H1 (cell line): Measurements from ENCODE around the gene AOC1. TPM values are rescaled to one million over a fixed set of nuclear protein-coding genes. Genes with fewer than 3 reads are reported as not detected.
A peak's percentile ranks its signal among the peaks of the same experiment; 100 is the strongest.

Experiments
- BCL11A ChIP-seq, 2 experiments: IDR thresholded peaks; one replicate each; pipeline ENCODE4 v1.6.1; 2011; ENCODE audit warnings: low read depth in 2 of 2, low read length in 2 of 2, mild to moderate bottlenecking in 2 of 2
- CEBPB ChIP-seq: IDR thresholded peaks from 2 replicates; pipeline ENCODE4 v1.6.1; 2012; ENCODE audit warnings: low read depth, low read length
- CHD7 ChIP-seq: fragments of 300-600 bp; sonication (generic); IDR thresholded peaks from 2 replicates; pipeline ENCODE4 v1.7.1; 2012; ENCODE audit warnings: low read length, moderate library complexity, mild to moderate bottlenecking, inconsistent platforms; ENCODE audit not compliant: insufficient replicate concordance
- EGR1 ChIP-seq: IDR thresholded peaks from 2 replicates; pipeline ENCODE4 v1.6.1; 2011; ENCODE audit warnings: low read depth, low read length, borderline replicate concordance
- EZH2 ChIP-seq: fragments of 200-600 bp; sonication (generic); IDR thresholded peaks from 2 replicates; pipeline ENCODE4 v1.7.1; 2012; ENCODE audit warnings: low read depth, mild to moderate bottlenecking, moderate library complexity, low read length, inconsistent platforms; ENCODE audit not compliant: severe bottlenecking
- JUND ChIP-seq: IDR thresholded peaks from 2 replicates; pipeline ENCODE4 v1.6.1; 2011; ENCODE audit warnings: mild to moderate bottlenecking, improper control_type of control experiment, low read length
- PHF8 ChIP-seq: fragments of 200-600 bp; sonication (generic); conservative IDR thresholded peaks from 2 replicates; pipeline ENCODE4 v1.7.1; 2012; ENCODE audit warnings: low read depth, mild to moderate bottlenecking, inconsistent platforms, low read length, moderate library complexity
- POLR2A ChIP-seq, 2 experiments: IDR thresholded peaks; 1 replicate in 1 of 2; 2 replicates in 1 of 2; pipeline ENCODE4 v1.6.1; 2011; ENCODE audit warnings: low read depth in 2 of 2, low read length in 2 of 2, mild to moderate bottlenecking in 2 of 2; ENCODE audit errors: control extremely low read depth in 1 of 2
- USF2 ChIP-seq: IDR thresholded peaks from 2 replicates; pipeline ENCODE4 v1.6.1; 2011; ENCODE audit warnings: low read length, improper control_type of control experiment
- YY1 ChIP-seq: IDR thresholded peaks from 2 replicates; pipeline ENCODE4 v1.6.1; 2011; ENCODE audit warnings: low read depth, mild to moderate bottlenecking, low read length
- polyA plus RNA-seq, 7 experiments: library from polyadenylated mRNA; depleted of rRNA in 3 of 7; stranded (reverse) in 5 of 7; unstranded in 2 of 7; fragments of >200 nt in 5 of 7; fragments of 200-250 nt in 2 of 7; gene quantifications; 1 replicate in 5 of 7; 2 replicates in 1 of 7; 4 replicates in 1 of 7; pipeline versions ENCODE4 v1.2.1 to v1.2.3, GENCODE V29; 2011 to 2013; ENCODE audit warnings: missing spikeins in 2 of 7, mixed read lengths in 2 of 7
- total RNA-seq: library from RNA; stranded (reverse); fragmentation: NEBNext Ultra II Directional; extraction: Animal tissue kit (Norgen Biotek cat#: 25700); gene quantifications from 2 replicates; pipeline ENCODE4 v1.2.1, GENCODE V29; 2021

AOC1 gene
- total and polyA plus RNA-seq, 2 of the 8 experiments (the other 6 are each of a cell fraction or from before 2014, with no cell fraction given): 0.15 to 0.17 TPM

DNA sequence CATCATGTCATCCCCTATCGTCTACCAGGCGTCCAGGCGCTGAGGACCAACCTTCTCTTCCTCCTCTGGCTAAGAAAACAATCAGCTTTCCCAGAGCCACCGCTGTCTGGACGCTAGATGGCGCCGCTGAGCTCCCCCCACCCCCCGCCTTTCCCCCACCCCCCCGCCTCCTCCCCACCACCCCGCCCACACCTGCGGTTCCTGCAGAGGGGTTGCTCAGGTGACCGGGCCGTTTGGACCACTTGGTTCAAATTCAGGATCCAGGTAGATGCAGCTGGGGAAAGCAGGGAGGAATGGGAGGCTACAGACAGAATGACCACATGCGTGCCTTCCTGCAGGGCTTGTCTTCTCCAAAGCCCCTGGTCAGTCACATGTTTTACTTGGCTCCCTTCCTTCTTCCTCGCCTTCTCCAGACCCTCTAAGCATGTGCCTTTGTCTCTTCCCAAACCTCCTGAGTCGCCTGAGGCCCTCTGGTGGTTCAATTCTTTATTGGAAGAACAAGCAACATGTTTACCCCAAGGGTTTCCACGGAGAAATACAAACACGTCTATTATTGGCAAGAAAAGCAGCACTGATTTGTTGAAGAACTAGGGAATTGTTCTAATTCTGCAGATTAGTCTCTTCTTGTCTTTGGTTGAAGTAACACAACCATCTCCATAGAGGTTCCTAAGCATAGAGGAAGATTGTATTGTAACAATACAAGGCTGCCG lies 24.7 kb downstream of the AOC1 start (continued):
- TF ChIP-seq CHD7 (no peak), CEBPB (no peak), USF2 (no peak; the same call in 1 of the 2 replicates), JUND (no peak), PHF8 (peak; percentile 42; the same call in 1 of the 2 replicates), EGR1 (no peak), POLR2A (IDR thresholded peaks at IDR 0.05; ENCODE audit: control extremely low read depth in 1 of 2, low read depth in 2 of 2, low read length in 2 of 2) (peak; percentile 50 to 81), EZH2 (no peak), YY1 (no peak), BCL11A (IDR thresholded peaks at IDR 0.05; ENCODE audit: low read depth in 2 of 2, low read length in 2 of 2) (no peak)
